LHCN-M2 (cell line): Measurements from ENCODE around the gene CST6. TPM values are rescaled to one million over a fixed set of nuclear protein-coding genes. Genes with fewer than 3 reads are reported as not detected.

Experiments used
- DNase-seq: peaks from one replicate; pipeline ENCODE4 v3.0.0-alpha.2; 2012; ENCODE audit warnings: low read depth
- total RNA-seq: library from RNA; depleted of rRNA; stranded (reverse); fragments of >200 nt; gene quantifications from 2 replicates; pipeline ENCODE4 v1.2.3, GENCODE V29; 2014; rRNA removed

The CST6 gene
- total RNA-seq, 1 experiment from 2014 or later, result not detected

DNA sequence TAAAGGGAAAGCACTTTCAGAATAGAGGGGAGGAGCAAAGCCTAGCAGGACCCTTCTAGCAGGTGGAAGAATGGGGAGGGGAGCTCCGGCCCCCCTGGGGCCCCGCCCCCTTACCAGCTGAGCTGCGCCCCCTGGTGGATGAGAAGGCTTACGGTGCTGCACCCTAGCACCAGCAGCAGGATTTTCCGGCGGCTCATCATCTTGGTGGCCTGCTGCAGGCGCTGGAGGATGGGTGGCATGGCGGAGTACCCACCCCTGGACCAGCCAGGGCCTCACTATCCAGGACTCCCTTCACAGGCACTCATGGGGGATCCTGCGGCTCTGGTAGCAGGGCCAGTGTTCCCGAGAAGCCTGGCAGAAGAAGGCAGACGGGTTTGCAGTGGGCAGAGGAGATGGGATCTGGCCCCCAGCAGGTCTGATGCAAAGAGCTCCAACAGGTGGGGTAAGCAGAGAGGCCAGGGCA lies 33.4 kb downstream of the CST6 start:
- peak; percentile 67 for DNase-seq

DNA sequence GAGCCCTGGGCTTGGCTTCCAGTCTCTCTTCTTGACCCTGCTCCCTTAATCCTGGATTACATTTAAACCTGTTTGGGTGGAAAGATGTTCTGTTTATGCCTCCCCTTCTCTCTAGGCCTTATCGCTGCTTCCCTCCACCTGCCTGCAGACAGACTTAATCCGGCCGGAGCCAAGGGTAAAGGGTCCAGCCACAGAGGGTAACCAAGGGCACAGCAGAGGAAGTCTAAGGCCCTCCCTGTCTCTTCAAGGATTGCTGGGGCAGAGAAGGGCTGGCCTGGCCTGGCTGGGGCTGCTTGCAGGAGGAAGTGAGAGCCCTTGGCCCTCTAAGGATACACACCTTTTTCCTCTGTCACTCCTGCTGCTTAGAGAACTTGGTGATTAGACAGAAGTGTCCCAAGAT lies 35.1 kb downstream of the CST6 start:
- no peak for DNase-seq

DNA sequence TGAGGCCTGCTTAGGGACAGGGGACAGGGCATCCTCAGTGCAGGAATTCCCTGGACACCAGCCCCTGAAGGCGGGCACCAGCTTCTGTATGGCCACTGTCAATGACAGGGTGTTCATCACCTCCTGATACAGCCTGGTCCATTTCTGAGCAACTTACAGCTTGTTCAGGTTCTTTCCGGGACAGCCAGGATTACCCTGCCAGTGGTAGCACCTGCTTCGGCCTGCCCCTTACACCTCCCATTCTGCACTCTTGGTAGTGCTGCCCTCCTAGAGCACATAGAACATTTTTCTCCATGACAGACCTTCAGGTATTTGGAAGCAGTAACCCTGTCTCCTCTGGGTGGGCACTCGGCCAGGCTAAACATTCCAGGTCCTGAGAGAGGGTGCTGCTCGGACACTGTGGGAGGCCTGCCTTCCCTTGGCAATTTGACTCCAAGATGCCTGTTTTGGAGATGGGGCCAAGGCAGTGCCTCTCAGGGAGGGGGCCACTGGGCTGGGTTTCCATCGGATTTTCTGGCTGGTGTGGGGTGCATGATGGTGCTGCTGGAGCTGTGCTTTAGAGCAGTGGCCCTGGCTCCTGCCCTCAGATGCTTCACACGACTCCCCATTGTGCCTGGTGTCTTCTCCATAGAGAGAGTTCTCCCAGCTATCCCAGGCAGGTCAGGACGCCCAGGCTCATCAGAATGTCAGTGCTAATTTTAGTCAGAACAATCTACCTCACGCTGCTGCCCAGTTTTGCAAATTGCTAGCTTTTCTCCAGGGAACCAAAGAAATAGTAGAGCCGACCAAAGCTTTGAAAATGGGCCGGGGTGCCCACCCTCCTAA lies 35.9 kb downstream of the CST6 start:
- DNase-seq, result no peak

DNA sequence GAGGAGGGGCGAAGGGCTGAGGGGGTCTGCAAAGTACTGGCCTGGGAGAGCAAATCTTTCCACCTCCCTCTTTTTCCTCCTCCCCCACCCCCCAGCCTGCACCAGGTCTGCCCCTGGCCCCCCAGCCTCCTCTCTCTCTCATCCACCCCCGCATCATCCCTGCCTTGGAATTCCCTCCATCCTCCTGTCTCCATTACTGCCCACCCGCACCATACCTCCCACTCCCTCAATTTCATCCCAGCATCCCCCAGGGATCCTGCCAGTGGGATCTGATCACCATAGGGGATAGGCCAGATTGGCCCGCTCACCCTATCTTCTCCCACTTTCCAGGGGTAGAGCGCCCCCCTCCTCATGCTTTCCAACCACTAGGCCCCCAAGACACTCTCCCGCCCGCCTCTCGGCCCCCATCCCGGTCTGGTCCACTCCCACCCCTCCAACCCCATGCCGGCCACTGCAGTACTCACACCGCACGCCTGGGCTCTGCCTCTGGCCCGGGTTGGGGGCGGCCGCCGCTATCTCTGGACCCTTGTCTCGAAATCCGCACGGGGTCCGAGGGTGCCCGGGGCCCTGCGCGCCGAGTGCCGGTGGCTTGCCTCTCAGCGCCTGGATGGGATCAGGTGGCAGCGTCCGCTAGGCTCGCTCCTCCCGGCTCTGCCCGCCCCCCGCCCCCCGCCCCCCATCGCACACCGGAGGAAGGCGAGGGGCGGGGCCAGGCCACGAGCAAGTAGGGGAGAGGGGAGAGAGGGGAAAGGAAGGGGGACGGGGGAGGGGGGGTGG lies 36.9 kb downstream of the CST6 start, which contains the start of gene GAL3ST3:
Gene GAL3ST3, minus strand, starts transcription at position 615 of the 777 bp plus-strand sequence. CDS start 3,746 bp downstream, outside the sequence.
- no peak for DNase-seq

DNA sequence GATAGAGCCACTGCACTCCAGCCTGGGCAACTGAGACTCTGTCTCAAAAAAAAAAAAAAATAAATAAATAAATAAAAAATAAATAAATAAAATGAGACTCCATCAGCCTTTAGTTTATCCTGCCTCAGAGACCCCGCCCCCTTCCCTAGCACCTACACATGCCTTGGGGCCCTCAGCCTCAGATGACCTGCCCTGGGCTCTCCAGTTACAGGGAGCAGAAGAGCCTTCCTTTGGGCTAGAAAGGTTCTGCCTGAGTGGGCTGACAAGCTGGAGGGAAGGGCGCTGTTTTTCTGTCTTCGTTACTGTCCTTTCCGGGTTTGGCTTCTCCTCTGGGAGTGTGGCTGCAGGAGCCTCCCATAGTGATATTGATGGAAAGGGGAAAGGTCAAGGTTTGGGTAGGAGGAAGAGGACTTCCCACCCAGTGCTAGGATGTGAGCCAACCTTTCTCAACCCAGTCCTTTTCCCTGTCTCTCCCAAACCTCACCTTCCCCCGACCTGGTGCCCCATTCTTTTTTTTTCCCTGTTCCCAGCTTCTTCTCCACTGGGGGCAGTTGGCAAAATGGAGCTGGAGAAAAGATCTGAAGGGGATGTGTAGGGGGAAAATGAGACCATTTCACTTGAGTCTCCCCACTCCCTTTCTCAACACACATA lies 38.9 kb downstream of the CST6 start:
- DNase-seq, result no peak

DNA sequence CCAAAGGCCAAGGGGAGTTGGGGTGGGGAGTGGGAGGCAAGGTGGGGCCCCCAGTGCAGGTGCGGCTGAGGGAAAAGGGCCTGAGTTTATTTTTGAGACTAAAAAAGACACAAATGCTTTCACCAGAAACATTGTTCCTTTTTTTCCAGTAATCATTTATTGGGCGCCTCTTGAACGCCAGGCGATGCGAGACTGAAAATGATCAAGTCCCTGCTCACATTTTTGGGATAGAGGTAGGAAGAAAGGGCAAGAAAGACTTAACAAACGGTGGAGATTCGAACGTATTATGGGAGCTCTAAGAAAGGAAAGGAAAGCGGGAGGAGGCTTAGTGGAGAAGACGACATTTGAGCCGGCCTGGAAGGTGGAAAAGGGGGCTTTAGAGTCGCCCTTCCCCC lies 39.6 kb downstream of the CST6 start:
- no peak for DNase-seq

DNA sequence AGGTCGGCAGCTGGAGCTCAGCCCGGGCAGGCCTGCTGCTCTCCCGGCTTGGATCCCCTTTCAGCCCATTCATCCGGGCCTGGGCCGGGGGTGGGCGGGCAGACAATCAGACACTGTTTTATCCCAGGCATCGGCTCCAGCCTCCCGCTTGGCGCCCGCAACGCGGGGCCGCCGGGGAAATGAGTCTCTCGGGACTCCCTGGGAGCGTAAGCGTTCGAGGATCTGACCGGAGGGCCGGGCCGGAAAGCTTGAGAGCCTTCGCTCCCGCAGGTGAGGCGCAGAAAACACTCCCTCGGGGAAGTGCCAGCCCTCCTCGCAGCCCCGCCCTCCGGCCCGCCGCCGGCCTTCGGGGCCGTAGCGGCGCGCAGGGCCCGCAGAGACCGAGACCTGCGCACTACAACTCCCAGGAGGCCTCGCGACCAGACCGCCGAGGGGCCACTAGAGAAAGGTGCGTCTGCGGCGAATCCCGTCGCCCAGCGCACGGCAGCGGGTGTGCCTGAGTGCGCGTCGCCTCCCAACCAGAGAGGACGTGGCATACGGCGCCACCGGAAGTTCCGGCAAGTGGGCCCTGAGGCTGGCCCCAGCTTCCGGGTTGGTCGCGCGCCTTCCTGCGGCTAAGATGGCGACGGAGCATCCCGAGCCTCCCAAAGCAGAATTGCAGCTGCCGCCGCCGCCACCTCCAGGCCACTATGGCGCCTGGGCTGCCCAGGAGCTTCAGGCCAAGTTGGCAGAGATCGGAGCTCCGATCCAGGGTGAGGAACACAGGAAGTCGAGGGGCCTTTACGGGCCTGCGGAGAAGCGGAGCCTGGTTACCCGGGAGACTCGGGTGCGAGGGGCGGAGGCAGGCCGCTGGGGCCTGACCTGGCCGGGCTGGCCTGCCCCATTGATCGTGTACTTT lies 40.2 kb downstream of the CST6 start, which contains the start of gene SF3B2:
Gene SF3B2, plus strand, starts transcription at position 599 of the 898 bp plus-strand sequence. Its CDS starts 21 bp downstream, at position 620.
- peak; percentile 97 for DNase-seq

DNA sequence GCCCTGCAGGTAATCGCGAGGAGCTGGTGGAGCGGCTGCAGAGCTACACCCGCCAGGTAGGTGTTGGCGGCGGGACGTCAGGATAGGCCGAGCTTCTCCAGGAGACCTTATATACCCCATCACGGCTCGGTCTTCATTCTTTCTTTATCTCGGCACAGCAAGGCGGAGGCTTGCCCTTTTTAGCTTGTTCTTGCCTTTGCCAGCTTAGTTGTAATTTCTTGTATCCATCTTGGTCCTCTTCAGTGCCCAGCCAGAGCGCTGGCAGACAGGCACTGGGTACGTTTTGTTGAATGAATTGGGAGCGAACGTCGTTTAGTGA lies 40.8 kb downstream of the CST6 start:
- no peak for DNase-seq

DNA sequence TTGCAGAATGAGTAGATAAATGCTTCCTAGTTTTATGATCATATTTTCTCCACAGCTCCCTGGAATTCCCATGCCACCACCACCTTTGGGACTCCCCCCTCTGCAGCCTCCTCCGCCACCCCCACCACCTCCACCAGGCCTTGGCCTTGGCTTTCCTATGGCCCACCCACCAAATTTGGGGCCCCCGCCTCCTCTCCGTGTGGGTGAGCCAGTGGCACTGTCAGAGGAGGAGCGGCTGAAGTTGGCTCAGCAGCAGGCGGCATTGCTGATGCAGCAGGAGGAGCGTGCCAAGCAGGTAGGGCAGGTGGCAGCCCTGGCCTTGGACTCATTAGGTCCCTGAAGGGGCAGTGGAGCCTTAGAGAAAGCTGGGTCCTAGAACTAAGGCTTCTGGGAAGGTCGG lies 43.2 kb downstream of the CST6 start:
- DNase-seq, result no peak

DNA sequence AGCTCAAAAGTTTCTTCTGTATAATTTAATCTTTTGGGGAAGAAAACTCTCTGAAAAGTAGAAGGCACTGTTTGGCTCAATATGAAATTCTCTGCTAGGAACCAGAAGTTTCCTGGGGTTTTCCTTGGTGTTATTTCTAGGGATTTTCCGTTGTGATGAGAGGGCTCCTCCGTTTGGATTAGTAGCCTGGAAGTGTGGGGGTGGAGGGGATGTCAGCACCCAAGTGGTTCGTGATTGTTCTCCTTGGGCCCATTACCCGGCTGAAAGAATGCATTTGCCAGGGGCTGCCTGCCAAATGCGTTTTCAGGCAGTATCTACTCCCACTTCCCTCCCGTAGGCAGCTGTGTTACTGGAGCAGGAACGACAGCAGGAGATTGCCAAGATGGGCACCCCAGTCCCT lies 44.7 kb downstream of the CST6 start:
- DNase-seq, result no peak

DNA sequence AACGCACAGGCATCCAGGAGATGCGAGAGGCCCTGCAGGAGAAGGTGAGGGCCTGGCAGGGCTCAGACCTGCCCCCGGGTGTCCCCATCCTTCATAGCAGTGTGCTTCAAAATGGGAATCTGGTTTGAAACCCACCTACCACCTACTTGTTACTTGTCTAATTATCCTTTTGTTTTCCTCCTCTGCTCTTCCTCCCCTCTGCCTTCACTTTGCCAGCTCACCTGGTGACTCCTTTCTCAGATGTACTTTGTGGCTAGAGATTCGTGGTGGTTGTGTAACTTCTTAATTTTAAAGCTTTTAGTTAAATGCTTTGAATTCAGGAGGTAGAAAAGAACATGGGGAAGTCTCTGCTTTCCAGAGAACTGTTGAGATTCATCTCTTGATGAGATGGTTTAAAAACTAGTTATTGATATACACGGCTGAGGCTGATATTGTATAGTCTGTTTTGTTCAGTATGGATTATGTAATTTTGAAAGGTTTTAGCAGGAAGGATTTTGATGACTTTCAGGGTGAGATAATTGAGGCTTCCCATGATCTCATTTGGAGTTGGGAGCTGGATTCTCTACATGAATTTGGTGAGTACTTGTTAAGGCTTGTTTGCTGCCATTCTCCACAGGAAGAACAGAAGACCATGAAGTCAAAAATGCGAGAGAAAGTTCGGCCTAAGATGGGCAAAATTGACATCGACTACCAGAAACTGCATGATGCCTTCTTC lies 48.3 kb downstream of the CST6 start:
- no peak for DNase-seq

DNA sequence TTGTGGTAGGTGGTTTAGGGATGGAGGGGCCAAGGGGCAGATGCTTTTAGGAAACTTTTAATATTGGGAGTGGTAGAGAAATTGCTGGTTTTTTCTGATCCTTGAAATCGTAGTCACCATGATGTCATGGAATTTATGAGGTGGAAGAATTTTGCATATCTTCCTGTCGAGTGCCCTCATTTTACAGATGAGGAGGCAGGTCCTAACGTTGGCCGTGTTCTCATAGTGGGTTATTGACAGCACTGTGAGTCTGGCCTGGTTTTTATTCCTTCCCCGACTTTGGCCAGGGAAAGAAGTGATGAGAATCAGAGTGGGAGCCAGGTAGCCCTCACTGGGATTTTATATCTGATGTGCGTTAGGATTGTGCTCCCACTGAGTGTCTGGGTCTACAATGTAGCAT lies 49.5 kb downstream of the CST6 start:
- DNase-seq, result no peak

DNA sequence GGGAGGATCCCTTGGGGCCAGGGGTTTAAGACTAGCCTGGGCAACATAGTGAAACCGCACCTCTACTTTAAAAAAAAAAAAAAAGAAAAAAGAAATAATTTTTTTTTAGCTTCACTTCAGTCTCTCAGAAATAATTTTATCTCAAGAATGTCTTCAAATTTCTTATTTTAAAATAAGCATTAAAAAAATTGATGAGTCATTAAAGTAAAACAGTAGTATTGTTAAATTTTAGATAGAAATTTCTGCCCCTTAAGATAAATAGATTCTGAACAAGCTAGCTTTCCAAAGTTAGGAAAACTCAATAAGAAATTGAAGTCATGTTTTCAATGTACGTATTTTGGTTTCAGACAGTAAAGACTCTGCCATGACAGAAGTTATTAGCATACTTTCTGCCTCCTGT lies 50.6 kb downstream of the CST6 start:
- no peak for DNase-seq

Other genes with a start within 250 kb of the CST6 start
- gene AP5B1, start 231.0 kb upstream of the CST6 start, total RNA-seq, result 12.8 and 14.1 TPM in 2 replicates
- gene OVOL1, start 224.9 kb upstream of the CST6 start, total RNA-seq, result not detected in 2 replicates
- 0.45 and 0.69 TPM in 2 replicates for gene SNX32, start 178.0 kb upstream of the CST6 start, total RNA-seq
- gene CFL1, start 153.8 kb upstream of the CST6 start, total RNA-seq, result 1,867 and 1,951 TPM in 2 replicates
- 49.4 and 51.7 TPM in 2 replicates for gene MUS81, start 151.6 kb upstream of the CST6 start, total RNA-seq
- gene EFEMP2, start 139.2 kb upstream of the CST6 start, total RNA-seq, result 217 and 228 TPM in 2 replicates
- gene CTSW, start 132.2 kb upstream of the CST6 start, total RNA-seq, result 0.40 TPM in 1 of 2 replicates, not detected in the other
- 165 and 171 TPM in 2 replicates for gene FIBP, start 123.5 kb upstream of the CST6 start, total RNA-seq
- 91.2 and 95.5 TPM in 2 replicates for gene CCDC85B, start 121.3 kb upstream of the CST6 start, total RNA-seq
- 257 and 266 TPM in 2 replicates for gene FOSL1, start 111.6 kb upstream of the CST6 start, total RNA-seq
- gene C11orf68, start 92.9 kb upstream of the CST6 start, total RNA-seq, result 57.1 and 69.1 TPM in 2 replicates
- gene DRAP1, start 92.6 kb upstream of the CST6 start, total RNA-seq, result 375 and 383 TPM in 2 replicates
- 0.06 TPM in 1 of 2 replicates, not detected in the other for gene TSGA10IP, start 66.5 kb upstream of the CST6 start, total RNA-seq
- 36.0 and 45.7 TPM in 2 replicates for gene SART1, start 50.3 kb upstream of the CST6 start, total RNA-seq
- 47.0 and 53.3 TPM in 2 replicates for gene EIF1AD, start 9.9 kb upstream of the CST6 start, total RNA-seq
- 67.8 and 70.4 TPM in 2 replicates for gene BANF1, start 9.5 kb upstream of the CST6 start, total RNA-seq
- 0.75 and 1.8 TPM in 2 replicates for gene CATSPER1, start 14.5 kb downstream of the CST6 start, total RNA-seq
- gene GAL3ST3, start 37.2 kb downstream of the CST6 start, total RNA-seq, result not detected in 2 replicates
- 156 and 163 TPM in 2 replicates for gene SF3B2, start 40.4 kb downstream of the CST6 start, total RNA-seq
- gene PACS1, start 58.3 kb downstream of the CST6 start, total RNA-seq, result 26.0 and 30.0 TPM in 2 replicates
- 22.9 and 27.8 TPM in 2 replicates for gene KLC2, start 245.7 kb downstream of the CST6 start, total RNA-seq